Fibroblast of the aortic adventitia (primary cell): Measurements from ENCODE around the gene NDUFAF2. TPM values are rescaled to one million over a fixed set of nuclear protein-coding genes. Genes with fewer than 3 reads are reported as not detected.

Experiments
- DNase-seq: peaks from one replicate; pipeline ENCODE4 v3.0.0-alpha.2; 2010; ENCODE audit warnings: low read depth
- H3K4me3 ChIP-seq: 2 replicates; pipeline ENCODE4 v1.5.1; 2011; ENCODE audit warnings: low read depth, mild to moderate bottlenecking, control low read depth, low read length, moderate library complexity
- CTCF ChIP-seq: IDR thresholded peaks from 2 replicates; pipeline ENCODE4 v1.5.1; 2011; ENCODE audit warnings: mild to moderate bottlenecking, low read length, control low read depth, inconsistent platforms; ENCODE audit not compliant: insufficient read depth
- total RNA-seq: library from RNA; depleted of rRNA; stranded (reverse); fragments of >200 nt; gene quantifications from 2 replicates; pipeline ENCODE4 v1.2.3, GENCODE V29; 2012; ENCODE audit warnings: low replicate concordance

Gene NDUFAF2
- total RNA-seq, 1 donor: 50.8 TPM

GRCh38 chr5:61050292-61050691 is 105.3 kb downstream of the NDUFAF2 start:
- TF ChIP-seq CTCF: no peak
- no peak for DNase-seq
- H3K4me3 ChIP-seq: no peak overlapping the region

GRCh38 chr5:61051267-61051666 is 106.3 kb downstream of the NDUFAF2 start:
- peak; percentile 51 for DNase-seq
- no peak for TF ChIP-seq CTCF
- no peak overlapping the region for H3K4me3 ChIP-seq

GRCh38 chr5:61052882-61053281 is 107.9 kb downstream of the NDUFAF2 start:
- no peak overlapping the region for H3K4me3 ChIP-seq
- no peak for TF ChIP-seq CTCF
- peak; percentile 82 for DNase-seq

- no peak overlapping the region for H3K4me3 ChIP-seq
- TF ChIP-seq CTCF: no peak
- DNase-seq: peak; percentile 19
Measured at GRCh38 chr5:61053937-61054336, 108.9 kb downstream of the NDUFAF2 start.

- no peak overlapping the region for H3K4me3 ChIP-seq
- peak; percentile 74 for DNase-seq
- peak; percentile 68 for TF ChIP-seq CTCF
Measured at GRCh38 chr5:61055434-61056006, 110.5 kb downstream of the NDUFAF2 start.

GRCh38 chr5:61059499-61059898 is 114.5 kb downstream of the NDUFAF2 start:
- no peak for TF ChIP-seq CTCF
- DNase-seq: no peak
- no peak overlapping the region for H3K4me3 ChIP-seq

- TF ChIP-seq CTCF: no peak
Measured at GRCh38 chr5:61069150-61069549, 124.1 kb downstream of the NDUFAF2 start.

More at GRCh38 chr5:61069150-61069549, 124.1 kb downstream of the NDUFAF2 start:
- no peak for DNase-seq
- no peak overlapping the region for H3K4me3 ChIP-seq
